ENCODE results near the gene AMPD3.

AMPD3 gene

GRCh38 chr11:10522921-10523320, 67.9 kb downstream of the AMPD3 start:
- Histone ChIP-seq H3K4me2 (peak overlapping the region; percentile 40), H3K79me2 (ENCODE audit: insufficient read depth, low read depth) (no peaks in the 10 kb centered on the region), H3K4me3 (IDR thresholded peaks at IDR 0.05; ENCODE audit: insufficient read depth, low read depth, low read length) (no peak overlapping the region), H3K27ac (peak overlapping the region; percentile 46; the same call in 1 of the 2 replicates), H3K9ac (no peak overlapping the region), H2AFZ (ENCODE audit: low read depth) (no peak overlapping the region), H3K36me3 (ENCODE audit: insufficient read depth) (no peaks in the 10 kb centered on the region), H3K4me1 (ENCODE audit: low read depth, poor library complexity, severe bottlenecking) (peaks cover 27% of the 10 kb centered on the region), H3K27me3 (ENCODE audit: insufficient read depth, low read depth) (no peaks in the 10 kb centered on the region), H4K20me1 (ENCODE audit: insufficient read depth) (no peaks in the 10 kb centered on the region)
- no peak for TF ChIP-seq CTCF (conservative IDR thresholded peaks at IDR 0.05; ENCODE audit: low read depth, low read length)

GRCh38 chr11:10524471-10524870, 69.4 kb downstream of the AMPD3 start:
- no peaks in the 10 kb centered on the region for H3K79me2 ChIP-seq (ENCODE audit: insufficient read depth, low read depth)
- no peaks in the 10 kb centered on the region for H4K20me1 ChIP-seq (ENCODE audit: insufficient read depth)
- no peak for TF ChIP-seq CTCF (conservative IDR thresholded peaks at IDR 0.05; ENCODE audit: low read depth, low read length)
- no peak overlapping the region for H3K9ac ChIP-seq
- no peaks in the 10 kb centered on the region for H3K36me3 ChIP-seq (ENCODE audit: insufficient read depth)
- no peak overlapping the region for H3K27ac ChIP-seq
- H3K4me2 ChIP-seq: no peak overlapping the region
- H3K4me1 ChIP-seq (ENCODE audit: low read depth, poor library complexity, severe bottlenecking): peaks cover 27% of the 10 kb centered on the region
- no peak overlapping the region for H3K4me3 ChIP-seq (IDR thresholded peaks at IDR 0.05; ENCODE audit: insufficient read depth, low read depth, low read length)
- H3K27me3 ChIP-seq (ENCODE audit: insufficient read depth, low read depth): no peaks in the 10 kb centered on the region
- no peak overlapping the region for H2AFZ ChIP-seq (ENCODE audit: low read depth)

- Histone ChIP-seq H3K36me3 (ENCODE audit: insufficient read depth) (no peaks in the 10 kb centered on the region), H3K4me2 (no peak overlapping the region), H3K4me1 (ENCODE audit: low read depth, poor library complexity, severe bottlenecking) (peaks cover 17% of the 10 kb centered on the region), H3K9ac (no peak overlapping the region), H3K79me2 (ENCODE audit: insufficient read depth, low read depth) (no peaks in the 10 kb centered on the region), H3K27me3 (ENCODE audit: insufficient read depth, low read depth) (no peaks in the 10 kb centered on the region), H3K27ac (no peak overlapping the region), H3K4me3 (IDR thresholded peaks at IDR 0.05; ENCODE audit: insufficient read depth, low read depth, low read length) (no peak overlapping the region), H4K20me1 (ENCODE audit: insufficient read depth) (no peaks in the 10 kb centered on the region), H2AFZ (ENCODE audit: low read depth) (no peak overlapping the region)
- TF ChIP-seq CTCF (conservative IDR thresholded peaks at IDR 0.05; ENCODE audit: low read depth, low read length): no peak
Observed at GRCh38 chr11:10526974-10527918, 72.2 kb downstream of the AMPD3 start.

- Histone ChIP-seq H3K27me3 (ENCODE audit: insufficient read depth, low read depth) (no peaks in the 10 kb centered on the region), H3K4me1 (ENCODE audit: low read depth, poor library complexity, severe bottlenecking) (peaks cover 8% of the 10 kb centered on the region), H3K36me3 (ENCODE audit: insufficient read depth) (no peaks in the 10 kb centered on the region), H4K20me1 (ENCODE audit: insufficient read depth) (no peaks in the 10 kb centered on the region), H3K79me2 (ENCODE audit: insufficient read depth, low read depth) (no peaks in the 10 kb centered on the region), H2AFZ (ENCODE audit: low read depth) (no peak overlapping the region), H3K4me3 (IDR thresholded peaks at IDR 0.05; ENCODE audit: insufficient read depth, low read depth, low read length) (no peak overlapping the region), H3K4me2 (no peak overlapping the region), H3K9ac (no peak overlapping the region), H3K27ac (no peak overlapping the region)
- TF ChIP-seq CTCF (conservative IDR thresholded peaks at IDR 0.05; ENCODE audit: low read depth, low read length): no peak
Observed at GRCh38 chr11:10528121-10528520, 73.1 kb downstream of the AMPD3 start.
